WTC11 (cell line): ENCODE measurements around the gene RGS14.

Experiments
- ARID4B ChIP-seq: sonication (generic); formaldehyde crosslinking; IDR thresholded peaks from 2 replicates; pipeline ENCODE4 v1.8.0; 2023; ENCODE audit warnings: missing genetic modification reagents, mild to moderate bottlenecking, borderline replicate concordance
- E2F4 ChIP-seq: sonication (generic); formaldehyde crosslinking; IDR thresholded peaks from 2 replicates; pipeline ENCODE4 v1.8.1; 2022; ENCODE audit warnings: low read depth, mild to moderate bottlenecking, moderate library complexity, missing genetic modification reagents, borderline replicate concordance
- ESRRA ChIP-seq: sonication (generic); formaldehyde crosslinking; IDR thresholded peaks from 2 replicates; pipeline ENCODE4 v1.8.1; 2022; ENCODE audit warnings: mild to moderate bottlenecking, missing genetic modification reagents, borderline replicate concordance
- MXD4 ChIP-seq: fragments of 250-450 bp; sonication (Bioruptor Pico); IDR thresholded peaks from 2 replicates; pipeline ENCODE4 v1.8.0; 2021; ENCODE audit warnings: mild to moderate bottlenecking, moderate library complexity, borderline replicate concordance
- NFE2L1 ChIP-seq: sonication (generic); formaldehyde crosslinking; IDR thresholded peaks from 2 replicates; pipeline ENCODE4 v1.8.1; 2023; ENCODE audit warnings: missing genetic modification reagents
- USF1 ChIP-seq: sonication (generic); formaldehyde crosslinking; IDR thresholded peaks from 2 replicates; pipeline ENCODE4 v1.8.0; 2022; ENCODE audit warnings: mild to moderate bottlenecking, missing genetic modification reagents
- ZNF281 ChIP-seq: sonication (generic); formaldehyde crosslinking; IDR thresholded peaks from 2 replicates; pipeline ENCODE4 v1.8.0; 2023; ENCODE audit warnings: mild to moderate bottlenecking, missing genetic modification reagents
- ZNF532 ChIP-seq: fragments of 250-450 bp; sonication (Bioruptor Pico); IDR thresholded peaks from 2 replicates; pipeline ENCODE4 v1.9.0; 2021; ENCODE audit warnings: mild to moderate bottlenecking, borderline replicate concordance
- TF ChIP-seq, protein P1 (sequence below): fragments of 200-600 bp; IDR thresholded peaks from 2 replicates; pipeline ENCODE4 v1.8.0; 2022; ENCODE audit warnings: antibody characterized with exemption
- TF ChIP-seq, protein P2 (sequence below): fragments of 250-450 bp; sonication (Bioruptor Pico); IDR thresholded peaks from 2 replicates; pipeline ENCODE4 v1.9.0; 2021; ENCODE audit warnings: moderate library complexity, mild to moderate bottlenecking, inconsistent platforms, borderline replicate concordance

GRCh38 chr5:177403792-177404640 lies 46.3 kb downstream of the RGS14 start:
- TF ChIP-seq MXD4 (no peak), USF1 (CRISPR knock-in tag) (no peak), E2F4 (no peak), ZNF532 (CRISPR knock-in tag) (no peak), ESRRA (CRISPR knock-in tag) (0 out of 2 replicates have a peak, but pooled peaks have one; percentile 15), ZNF281 (CRISPR knock-in tag) (no peak), NFE2L1 (CRISPR knock-in tag) (no peak), ARID4B (CRISPR knock-in tag) (no peak; the same call in 1 of the 2 replicates)
- TF ChIP-seq, protein P1, sequence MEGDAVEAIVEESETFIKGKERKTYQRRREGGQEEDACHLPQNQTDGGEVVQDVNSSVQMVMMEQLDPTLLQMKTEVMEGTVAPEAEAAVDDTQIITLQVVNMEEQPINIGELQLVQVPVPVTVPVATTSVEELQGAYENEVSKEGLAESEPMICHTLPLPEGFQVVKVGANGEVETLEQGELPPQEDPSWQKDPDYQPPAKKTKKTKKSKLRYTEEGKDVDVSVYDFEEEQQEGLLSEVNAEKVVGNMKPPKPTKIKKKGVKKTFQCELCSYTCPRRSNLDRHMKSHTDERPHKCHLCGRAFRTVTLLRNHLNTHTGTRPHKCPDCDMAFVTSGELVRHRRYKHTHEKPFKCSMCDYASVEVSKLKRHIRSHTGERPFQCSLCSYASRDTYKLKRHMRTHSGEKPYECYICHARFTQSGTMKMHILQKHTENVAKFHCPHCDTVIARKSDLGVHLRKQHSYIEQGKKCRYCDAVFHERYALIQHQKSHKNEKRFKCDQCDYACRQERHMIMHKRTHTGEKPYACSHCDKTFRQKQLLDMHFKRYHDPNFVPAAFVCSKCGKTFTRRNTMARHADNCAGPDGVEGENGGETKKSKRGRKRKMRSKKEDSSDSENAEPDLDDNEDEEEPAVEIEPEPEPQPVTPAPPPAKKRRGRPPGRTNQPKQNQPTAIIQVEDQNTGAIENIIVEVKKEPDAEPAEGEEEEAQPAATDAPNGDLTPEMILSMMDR: no peak
- TF ChIP-seq, protein P2, sequence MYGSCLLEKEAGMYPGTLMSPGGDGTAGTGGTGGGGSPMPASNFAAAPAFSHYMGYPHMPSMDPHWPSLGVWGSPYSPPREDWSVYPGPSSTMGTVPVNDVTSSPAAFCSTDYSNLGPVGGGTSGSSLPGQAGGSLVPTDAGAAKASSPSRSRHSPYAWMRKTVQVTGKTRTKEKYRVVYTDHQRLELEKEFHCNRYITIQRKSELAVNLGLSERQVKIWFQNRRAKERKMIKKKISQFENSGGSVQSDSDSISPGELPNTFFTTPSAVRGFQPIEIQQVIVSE (CRISPR knock-in tag): no peak
